ENCODE data around the gene ATP6V0B. TPM values are rescaled to one million over a fixed set of nuclear protein-coding genes. Genes with fewer than 3 reads are reported as not detected.

Gene ATP6V0B
- total and polyA plus RNA-seq, 10 of the 15 experiments (the other 5 are each of a cell fraction or from before 2014, with no cell fraction given): 65.3 to 250 (median 144) TPM

GRCh38 chr1:44021156-44021555 lies 46.4 kb downstream of the ATP6V0B start:
- intact Hi-C loops (cut with micrococcal nuclease; ENCODE audit: unreplicated experiment): no loop called here
- 17% methylated on average over 8 of the region's 8 CpGs for WGBS (ENCODE audit: insufficient coverage, insufficient replicate concordance, low lambda C conversion rate, missing lambda C conversion rate)
- TF ChIP-seq BHLHE40 (IDR thresholded peaks at IDR 0.05; ENCODE audit: borderline replicate concordance in 1 of 2, low read depth in 2 of 2, low read length in 1 of 2): no peak
- TF ChIP-seq MTA2 (IDR thresholded peaks at IDR 0.05; ENCODE audit: low read depth): no peak
- no peak for TF ChIP-seq MYB (IDR thresholded peaks at IDR 0.05; ENCODE audit: borderline replicate concordance, low read depth, low read length)
- no peak for TF ChIP-seq RCOR1 (conservative IDR thresholded peaks at IDR 0.05; ENCODE audit: low read depth, low read length)
- TF ChIP-seq CEBPB (IDR thresholded peaks at IDR 0.05; ENCODE audit: borderline replicate concordance in 1 of 2, low read depth in 2 of 2, low read length in 2 of 2): no peak
- no peak for TF ChIP-seq STAT1 (conservative IDR thresholded peaks at IDR 0.05)
- no peak for TF ChIP-seq LARP7 (IDR thresholded peaks at IDR 0.05)
- TF ChIP-seq NR2F1 (conservative IDR thresholded peaks at IDR 0.05): no peak
- TF ChIP-seq YBX1 (IDR thresholded peaks at IDR 0.05): no peak
- no peak for TF ChIP-seq RELB (IDR thresholded peaks at IDR 0.05; ENCODE audit: low read depth)
- no peak for TF ChIP-seq ATF2 (IDR thresholded peaks at IDR 0.05; ENCODE audit: low read length)
- TF ChIP-seq REST (IDR thresholded peaks at IDR 0.05; ENCODE audit: low read depth, low read length): no peak
- no peak for TF ChIP-seq KDM1A (IDR thresholded peaks at IDR 0.05; ENCODE audit: borderline replicate concordance)
- no peak for TF ChIP-seq CHD4 (IDR thresholded peaks at IDR 0.05)
- no peak for TF ChIP-seq NRF1 (conservative IDR thresholded peaks at IDR 0.05; ENCODE audit: low read depth, low read length)
- no peak for TF ChIP-seq E2F8 (IDR thresholded peaks at IDR 0.05; ENCODE audit: low read depth, partially characterized antibody)
- H3K79me2 ChIP-seq (ENCODE audit: control insufficient read depth, insufficient read depth, low read length): no peaks in the 10 kb centered on the region
- ATAC-seq (no peak), FAIRE-seq (no peak), DNase-seq (ENCODE audit: low read depth, low spot score) (no peak)
- no TSS peak for BruUV-seq (replicated peaks)
- no peaks in the 10 kb centered on the region for H3K36me3 ChIP-seq (ENCODE audit: control insufficient read depth in 2 of 2, insufficient read depth in 2 of 2, low read length in 1 of 2)
- RAD21 ChIA-PET (ENCODE audit: unreplicated experiment): interaction anchor here (1.0 kb wide), 1 partner anchor 16 kb away, joined by 3 read pairs; no protein-coding TSS in a partner anchor
- CTCF ChIA-PET: interaction anchor here (1.3 to 2.9 kb wide), 3 partner anchors 16 to 43 kb away, joined by 3 to 9 read pairs (median 5); no protein-coding TSS in a partner anchor
- POLR2A ChIA-PET: interaction anchor here (0.8 kb wide), 1 partner anchor 45 kb away, joined by 3 read pairs; no protein-coding TSS in a partner anchor
- in situ Hi-C loops (cut with MboI): no loop called here
- no peak overlapping the region for H3K9ac ChIP-seq (ENCODE audit: control insufficient read depth, insufficient read depth, low read length)
- SMC1A ChIA-PET (ENCODE audit: uncharacterized antibody, unreplicated experiment): no interaction called here
- H3K9me3 ChIP-seq (replicated peaks; ENCODE audit: control insufficient read depth, insufficient read depth, low read length): no peaks in the 10 kb centered on the region
- peaks cover 4% of the 10 kb centered on the region; the same call in 1 of the 2 replicates for H3K4me1 ChIP-seq (ENCODE audit: control insufficient read depth, insufficient read depth, low read length)
- no peak overlapping the region for H2AFZ ChIP-seq (ENCODE audit: control insufficient read depth, low read depth, low read length)
- no peaks in the 10 kb centered on the region for H3K27me3 ChIP-seq (replicated peaks in 1 of 2; ENCODE audit: control insufficient read depth in 2 of 2, insufficient read depth in 2 of 2, low read length in 1 of 2)
- H4K20me1 ChIP-seq (ENCODE audit: control insufficient read depth, insufficient read depth): no peaks in the 10 kb centered on the region
- H3K27ac ChIP-seq (ENCODE audit: control insufficient read depth, insufficient read depth): no peak overlapping the region
- no peak overlapping the region for H3K4me3 ChIP-seq
- H3K4me2 ChIP-seq (ENCODE audit: control insufficient read depth, insufficient read depth): no peak overlapping the region

Data from GM12878 (cell line).